ENCODE data around the gene DNM3. TPM values are rescaled to one million over a fixed set of nuclear protein-coding genes. Genes with fewer than 3 reads are reported as not detected.

Gene DNM3
- total and polyA plus RNA-seq, 2 donors (not counting 3 experiments of a cell fraction or from before 2014, with no cell fraction given), result 1.4 to 2.5 TPM

DNA sequence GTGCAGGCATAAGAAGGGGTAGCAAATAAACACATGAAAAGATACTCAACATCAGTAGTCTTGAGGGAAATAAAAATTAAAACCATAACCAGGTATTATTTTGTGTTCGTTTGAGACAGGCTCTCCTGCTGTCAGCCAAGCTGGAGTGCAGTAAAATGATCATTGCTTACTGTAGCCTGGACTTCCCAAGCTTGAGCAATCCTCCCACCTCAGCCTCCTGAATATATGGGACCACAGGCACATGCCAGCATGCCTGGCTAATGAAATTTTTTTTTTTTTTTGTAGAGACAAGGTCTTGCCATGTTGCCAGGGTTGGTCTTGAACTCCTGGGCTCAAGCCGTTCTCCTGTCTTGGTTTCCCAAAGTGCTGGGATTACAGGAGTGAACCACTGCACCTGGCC, 108.0 kb downstream of the DNM3 start:
- Histone ChIP-seq H3K9me1 (replicated peaks; ENCODE audit: control insufficient read depth, extremely low read depth, insufficient read depth, low read length) (no peaks in the 10 kb centered on the region), H3K9me3 (replicated peaks; ENCODE audit: control insufficient read depth, insufficient read depth, low read length) (no peaks in the 10 kb centered on the region), H3K27me3 (ENCODE audit: control insufficient read depth in 2 of 2, insufficient read depth in 2 of 2, low read length in 2 of 2) (no peaks in the 10 kb centered on the region), H3K27ac (ENCODE audit: insufficient read depth, low read depth, low read length) (no peak overlapping the region), H3K9ac (replicated peaks; ENCODE audit: extremely low read depth, insufficient read depth, low read length) (no peak overlapping the region), H3K4me1 (ENCODE audit: control insufficient read depth, extremely low read depth, insufficient read depth, low read length) (peaks cover 12% of the 10 kb centered on the region), H3K4me2 (ENCODE audit: insufficient read depth, low read length) (no peak overlapping the region), H3K36me3 (ENCODE audit: control insufficient read depth in 2 of 2, extremely low read depth in 1 of 2, insufficient read depth in 2 of 2, low read length in 2 of 2) (no peaks in the 10 kb centered on the region), H2AFZ (ENCODE audit: low read depth, low read length) (no peak overlapping the region), H3K4me3 (replicated peaks in 1 of 3; ENCODE audit: insufficient read depth in 1 of 3, low read depth in 1 of 3, low read length in 3 of 3) (no peak overlapping the region), H4K20me1 (replicated peaks; ENCODE audit: control insufficient read depth, extremely low read depth, insufficient read depth, low read length) (no peaks in the 10 kb centered on the region), H3K79me2 (ENCODE audit: control insufficient read depth, insufficient read depth, low read length) (no peaks in the 10 kb centered on the region)
- BruUV-seq (replicated peaks), result no TSS peak
- FAIRE-seq (no peak), DNase-seq (ENCODE audit: low read depth, low spot score) (no peak)
- ChIA-PET CTCF (no interaction called here), POLR2A (no interaction called here)
- TF ChIP-seq MAX (IDR thresholded peaks at IDR 0.05; ENCODE audit: insufficient read depth, insufficient read length) (no peak), CTCF (IDR thresholded peaks at IDR 0.05; ENCODE audit: extremely low read depth in 1 of 2, insufficient read depth in 1 of 2, low read depth in 1 of 2, low read length in 2 of 2) (no peak), POLR2A (IDR thresholded peaks at IDR 0.05; ENCODE audit: low read depth, low read length) (no peak), GATA2 (IDR thresholded peaks at IDR 0.05; ENCODE audit: insufficient read depth, insufficient read length, low read depth, low read length) (no peak), POLR2AphosphoS5 (IDR thresholded peaks at IDR 0.05; ENCODE audit: insufficient read depth, low read depth, low read length) (no peak), MYC (IDR thresholded peaks at IDR 0.05; ENCODE audit: low read depth, low read length) (no peak), EZH2 (IDR thresholded peaks at IDR 0.05; ENCODE audit: borderline replicate concordance, low read depth, low read length, severe bottlenecking) (no peak), JUN (IDR thresholded peaks at IDR 0.05; ENCODE audit: borderline replicate concordance, insufficient read depth, insufficient read length, low read depth) (no peak), FOS (IDR thresholded peaks at IDR 0.05; ENCODE audit: borderline replicate concordance, insufficient read depth, low read length) (no peak)
- dilution Hi-C loops (cut with MboI; ENCODE audit: extremely low pct_ligation_motif_present, low sequenced_read_pairs) (no loop called here), intact Hi-C loops (cut with micrococcal nuclease) (no loop called here)
